Mononuclear cell (primary cell): ENCODE measurements around the gene ADD1. TPM values are rescaled to one million over a fixed set of nuclear protein-coding genes. Genes with fewer than 3 reads are reported as not detected.

Experiments used
- H3K27me3 ChIP-seq: 2 replicates; pipeline ENCODE4 v1.6.0; 2011; ENCODE audit warnings: low read length, control low read depth; ENCODE audit not compliant: insufficient read depth
- H3K4me1 ChIP-seq: 2 replicates; pipeline ENCODE4 v1.5.1; 2011; ENCODE audit warnings: mild to moderate bottlenecking, low read length, control low read depth; ENCODE audit not compliant: insufficient read depth
- H3K4me3 ChIP-seq: 2 replicates; pipeline ENCODE4 v1.5.1; 2011; ENCODE audit warnings: mild to moderate bottlenecking, low read length, moderate library complexity
- H3K9me3 ChIP-seq: 2 replicates; pipeline ENCODE4 v1.5.1; 2011; ENCODE audit warnings: low read depth, mild to moderate bottlenecking, control low read depth, low read length
- total RNA-seq: library from RNA; depleted of rRNA; stranded (reverse); fragments of >200 nt; gene quantifications from one replicate; pipeline ENCODE4 v1.2.3, GENCODE V29; 2012

Gene ADD1
- total RNA-seq, 1 donor = 147 TPM

- Histone ChIP-seq H3K9me3 (no peaks in the 10 kb centered on the region), H3K4me3 (peak overlapping the region; percentile 60), H3K27me3 (no peaks in the 10 kb centered on the region), H3K4me1 (peaks cover 91% of the 10 kb centered on the region)
Observed at GRCh38 chr4:2813446-2814405, 29.9 kb upstream of the ADD1 start.

GRCh38 chr4:2814627-2815270, 28.9 kb upstream of the ADD1 start:
- H3K9me3 ChIP-seq = no peaks in the 10 kb centered on the region
- H3K4me3 ChIP-seq = no peak overlapping the region
- H3K4me1 ChIP-seq = peaks cover 89% of the 10 kb centered on the region
- no peaks in the 10 kb centered on the region for H3K27me3 ChIP-seq

GRCh38 chr4:2816401-2816954, 27.2 kb upstream of the ADD1 start:
- H3K9me3 ChIP-seq = no peaks in the 10 kb centered on the region
- no peak overlapping the region for H3K4me3 ChIP-seq
- no peaks in the 10 kb centered on the region for H3K27me3 ChIP-seq
- H3K4me1 ChIP-seq = peaks cover 72% of the 10 kb centered on the region

- Histone ChIP-seq H3K4me1 (peaks cover 65% of the 10 kb centered on the region), H3K27me3 (no peaks in the 10 kb centered on the region), H3K9me3 (no peaks in the 10 kb centered on the region), H3K4me3 (no peak overlapping the region)
Observed at GRCh38 chr4:2817137-2817536, 26.5 kb upstream of the ADD1 start.

GRCh38 chr4:2817701-2818350, 25.8 kb upstream of the ADD1 start:
- Histone ChIP-seq H3K27me3 (no peaks in the 10 kb centered on the region), H3K4me1 (peaks cover 60% of the 10 kb centered on the region), H3K9me3 (no peaks in the 10 kb centered on the region), H3K4me3 (peak overlapping the region; percentile 24)

- Histone ChIP-seq H3K4me3 (peak overlapping the region; percentile 20), H3K4me1 (peaks cover 54% of the 10 kb centered on the region), H3K9me3 (no peaks in the 10 kb centered on the region), H3K27me3 (no peaks in the 10 kb centered on the region)
Observed at GRCh38 chr4:2818351-2818939, 25.2 kb upstream of the ADD1 start.

- Histone ChIP-seq H3K27me3 (no peaks in the 10 kb centered on the region), H3K4me1 (peaks cover 43% of the 10 kb centered on the region), H3K4me3 (no peak overlapping the region), H3K9me3 (no peaks in the 10 kb centered on the region)
Observed at GRCh38 chr4:2819244-2820215, 24.1 kb upstream of the ADD1 start.

GRCh38 chr4:2820216-2820982, 23.2 kb upstream of the ADD1 start:
- peaks cover 34% of the 10 kb centered on the region for H3K4me1 ChIP-seq
- H3K9me3 ChIP-seq = no peaks in the 10 kb centered on the region
- no peaks in the 10 kb centered on the region for H3K27me3 ChIP-seq
- H3K4me3 ChIP-seq = no peak overlapping the region

- Histone ChIP-seq H3K4me3 (no peak overlapping the region), H3K4me1 (peaks cover 11% of the 10 kb centered on the region), H3K9me3 (no peaks in the 10 kb centered on the region), H3K27me3 (no peaks in the 10 kb centered on the region)
Observed at GRCh38 chr4:2822461-2823300, 21.0 kb upstream of the ADD1 start.

GRCh38 chr4:2823301-2823670, 20.4 kb upstream of the ADD1 start:
- no peaks in the 10 kb centered on the region for H3K27me3 ChIP-seq
- no peak overlapping the region for H3K4me3 ChIP-seq
- no peaks in the 10 kb centered on the region for H3K9me3 ChIP-seq
- H3K4me1 ChIP-seq = peaks cover 9% of the 10 kb centered on the region

GRCh38 chr4:2823671-2824328, 19.8 kb upstream of the ADD1 start:
- Histone ChIP-seq H3K4me3 (no peak overlapping the region), H3K27me3 (no peaks in the 10 kb centered on the region), H3K4me1 (peaks cover 3% of the 10 kb centered on the region), H3K9me3 (no peaks in the 10 kb centered on the region)

- H3K4me1 ChIP-seq = no peaks in the 10 kb centered on the region
- no peaks in the 10 kb centered on the region for H3K9me3 ChIP-seq
- no peaks in the 10 kb centered on the region for H3K27me3 ChIP-seq
- no peak overlapping the region for H3K4me3 ChIP-seq
Observed at GRCh38 chr4:2824329-2824835, 19.3 kb upstream of the ADD1 start.
